CD4-positive, alpha-beta T cell treated with Interleukin-17A for 4 hours (primary cell): Measurements from ENCODE around the gene EXOC6B.
"Not testable (repeated sequence)": the region's sequence is repeated elsewhere in the genome, so short reads cannot be mapped to it uniquely, and the experiment has no call there.

Experiments
- DNase-seq: peaks from one replicate; pipeline ENCODE4 v3.0.0-alpha.2; 2020; ENCODE audit warnings: mixed read lengths

Gene EXOC6B

DNA sequence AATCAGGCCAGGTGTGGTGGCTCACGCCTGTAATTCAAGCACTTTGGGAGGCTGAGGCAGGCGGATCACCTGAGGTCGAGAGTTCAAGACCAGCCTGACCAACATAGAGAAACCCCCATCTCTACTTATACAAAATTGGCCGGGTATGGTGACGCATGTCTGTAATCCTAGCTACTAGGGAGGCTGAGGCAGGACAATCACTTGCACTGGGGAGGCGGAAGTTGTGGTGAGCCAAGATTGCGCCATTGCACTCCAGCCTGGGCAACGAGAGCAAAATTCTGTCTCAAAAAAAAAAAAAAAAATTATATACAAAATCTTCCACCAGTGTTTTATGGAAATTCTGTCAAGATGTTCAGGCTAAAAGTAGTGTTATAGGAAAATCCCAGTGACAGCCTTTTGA lies 290.2 kb downstream of the EXOC6B start:
- DNase-seq, result not testable (repeated sequence)

GRCh38 chr2:72533765-72534164 lies 292.1 kb downstream of the EXOC6B start:
- no peak for DNase-seq

GRCh38 chr2:72527424-72527823 lies 298.4 kb downstream of the EXOC6B start:
- DNase-seq, result no peak

GRCh38 chr2:72526623-72527022 lies 299.2 kb downstream of the EXOC6B start:
- no peak for DNase-seq

GRCh38 chr2:72524071-72524470 lies 301.8 kb downstream of the EXOC6B start:
- DNase-seq, result no peak

- DNase-seq, result no peak
Observed at GRCh38 chr2:72515696-72516095, 310.1 kb downstream of the EXOC6B start.

- no peak for DNase-seq
Observed at GRCh38 chr2:72513011-72513410, 312.8 kb downstream of the EXOC6B start.

GRCh38 chr2:72512376-72512775 lies 313.5 kb downstream of the EXOC6B start:
- no peak for DNase-seq

DNA sequence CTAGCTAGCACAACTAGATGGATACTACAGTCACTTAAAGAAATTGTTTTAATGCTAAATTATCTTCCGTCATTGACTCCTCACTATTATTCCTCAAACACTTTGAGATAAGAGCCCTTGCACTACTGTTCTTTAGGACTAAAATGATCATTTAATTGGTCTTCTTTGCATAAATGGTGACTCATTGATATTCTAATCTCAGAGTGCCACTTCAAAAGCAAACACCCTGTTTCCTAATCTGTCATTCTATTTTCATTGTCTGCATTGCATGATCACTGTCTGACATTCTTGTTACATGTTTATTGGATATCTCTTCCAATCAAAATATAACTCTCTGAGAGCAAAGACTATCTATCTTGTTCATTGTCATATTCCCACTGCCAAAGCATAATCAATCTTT lies 313.9 kb downstream of the EXOC6B start:
- DNase-seq, result no peak

DNA sequence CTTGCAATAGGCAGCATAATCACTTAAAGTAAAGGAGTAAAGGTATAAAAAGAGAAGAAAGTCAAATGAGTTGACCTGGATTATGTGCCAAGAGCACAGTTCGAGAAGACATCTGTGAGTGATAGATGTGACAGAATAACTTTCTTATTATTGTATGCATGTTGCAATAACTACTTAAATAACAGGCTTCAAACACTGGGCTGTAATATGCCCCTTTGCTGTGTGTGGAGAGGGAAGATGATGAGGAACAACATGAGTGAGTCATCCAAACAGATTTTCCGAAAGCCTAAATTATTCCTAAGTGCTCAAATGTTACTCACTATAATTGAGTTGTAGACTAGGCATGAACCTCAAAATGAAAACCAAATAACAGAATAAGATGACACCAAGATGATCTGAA lies 328.1 kb downstream of the EXOC6B start:
- DNase-seq, result no peak

DNA sequence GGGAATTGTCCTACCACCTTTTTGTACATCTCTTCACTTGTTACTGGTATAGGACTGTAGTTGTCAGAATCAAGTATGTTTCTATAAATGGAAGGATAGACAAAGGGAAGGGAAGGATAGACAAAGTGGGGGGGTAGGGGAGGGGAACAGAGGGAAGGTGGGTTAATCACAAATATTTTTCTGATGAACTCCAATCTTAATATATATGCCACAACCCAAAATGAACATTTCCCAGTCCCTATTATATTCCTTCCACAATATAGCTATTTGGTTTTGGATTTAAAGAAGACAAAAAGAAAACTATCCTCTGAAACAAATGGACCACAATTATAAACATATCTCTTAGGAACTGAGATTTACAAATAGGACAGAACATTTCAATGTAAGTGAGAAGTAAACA lies 329.4 kb downstream of the EXOC6B start:
- DNase-seq, result no peak

GRCh38 chr2:72494392-72494791 lies 331.4 kb downstream of the EXOC6B start:
- no peak for DNase-seq

- DNase-seq, result not testable (repeated sequence)
Observed at GRCh38 chr2:72484622-72485021, 341.2 kb downstream of the EXOC6B start.

- no peak for DNase-seq
Observed at GRCh38 chr2:72483346-72483745, 342.5 kb downstream of the EXOC6B start.

DNA sequence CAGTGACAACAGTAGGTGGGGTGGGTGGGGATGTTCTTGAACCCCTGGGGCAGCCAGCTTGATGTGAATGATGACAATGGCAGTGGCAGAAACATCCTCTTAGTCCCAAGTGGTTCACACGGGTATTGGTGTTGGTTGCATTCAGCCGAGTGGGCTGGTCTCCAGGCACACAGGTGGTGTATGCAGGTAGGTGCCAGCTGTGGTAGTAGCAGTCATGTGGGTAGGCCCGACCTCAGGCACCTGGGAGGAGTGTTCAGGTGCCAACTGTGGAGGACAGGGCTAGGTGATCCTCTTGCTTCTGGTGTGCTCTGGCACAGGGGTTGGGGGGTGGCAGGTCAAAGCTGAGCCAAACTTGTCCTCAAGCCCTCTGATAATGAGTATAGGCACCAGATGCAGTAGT lies 350.6 kb downstream of the EXOC6B start:
- DNase-seq, result no peak

DNA sequence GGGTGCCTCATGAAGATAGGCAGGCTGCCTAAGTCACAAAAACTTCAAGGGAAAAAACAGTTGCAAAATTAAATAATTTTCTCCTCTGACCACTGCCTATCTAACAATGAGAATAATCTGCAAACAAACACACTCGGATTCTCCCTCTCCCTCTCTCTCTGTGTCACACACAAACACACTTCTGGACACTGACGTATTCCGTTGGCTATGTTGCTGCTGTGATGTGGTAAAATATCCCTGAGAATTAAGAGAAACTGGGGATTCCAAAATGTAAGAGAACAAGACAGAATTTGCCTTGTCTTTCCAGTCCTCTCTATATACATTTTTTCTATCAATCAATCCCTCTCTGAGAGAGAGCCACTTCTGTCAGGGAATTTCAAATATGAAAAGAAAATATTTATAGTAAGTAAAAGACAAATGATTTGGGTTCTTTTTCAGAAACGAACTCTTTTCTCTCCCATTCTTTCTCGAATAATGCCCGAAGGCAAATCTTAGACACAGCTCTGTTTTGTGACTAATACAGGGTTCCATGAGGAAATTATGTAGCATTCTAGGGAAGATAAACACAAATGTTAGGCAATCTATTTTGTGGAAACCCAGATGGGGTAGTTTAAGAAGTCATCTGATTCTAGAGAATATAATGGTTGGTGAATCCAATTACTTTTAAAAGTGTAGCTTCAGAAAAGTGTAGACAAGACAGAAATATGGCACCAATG lies 367.9 kb downstream of the EXOC6B start:
- DNase-seq, result no peak

GRCh38 chr2:72454189-72454588 lies 371.6 kb downstream of the EXOC6B start:
- no peak for DNase-seq

DNA sequence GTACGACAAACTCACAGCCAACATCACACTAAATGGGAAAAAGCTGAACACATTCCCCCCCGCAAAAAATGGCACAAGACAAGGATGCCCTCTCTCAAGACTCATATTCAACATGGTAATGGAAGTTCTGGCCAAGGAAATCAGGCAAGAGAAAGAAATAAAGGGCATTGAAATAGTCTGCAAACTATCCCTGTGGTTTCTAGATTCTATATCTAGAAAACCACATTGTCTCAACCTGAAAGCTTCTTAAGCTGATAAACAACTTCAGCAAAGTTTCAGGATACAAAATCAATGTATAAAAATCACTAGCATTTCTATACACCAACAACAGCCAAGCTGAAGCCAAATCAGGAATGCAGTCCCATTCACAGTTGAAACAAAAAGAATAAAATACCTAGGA lies 383.6 kb downstream of the EXOC6B start:
- DNase-seq, result no peak

- no peak for DNase-seq
Observed at GRCh38 chr2:72439892-72440291, 385.9 kb downstream of the EXOC6B start.

GRCh38 chr2:72438364-72438763 lies 387.5 kb downstream of the EXOC6B start:
- DNase-seq, result no peak

DNA sequence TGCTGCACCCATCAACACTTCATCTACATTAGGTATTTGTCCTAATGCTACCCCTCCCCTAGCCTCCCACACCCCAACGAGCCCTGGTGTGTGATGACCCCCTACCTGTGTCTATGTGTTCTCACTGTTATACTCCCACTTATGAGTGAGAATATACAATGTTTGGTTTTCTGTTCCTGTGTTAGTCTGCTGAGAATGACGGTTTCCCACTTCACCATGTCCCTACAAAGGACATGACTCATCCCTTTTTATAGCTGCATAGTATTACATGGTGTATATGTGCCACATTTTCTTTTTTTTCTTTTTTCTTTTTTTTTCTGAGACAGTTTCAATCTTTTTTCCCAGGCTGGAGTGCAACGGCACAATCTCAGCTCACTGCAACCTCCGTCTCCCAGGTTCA lies 394.1 kb downstream of the EXOC6B start:
- no peak for DNase-seq

DNA sequence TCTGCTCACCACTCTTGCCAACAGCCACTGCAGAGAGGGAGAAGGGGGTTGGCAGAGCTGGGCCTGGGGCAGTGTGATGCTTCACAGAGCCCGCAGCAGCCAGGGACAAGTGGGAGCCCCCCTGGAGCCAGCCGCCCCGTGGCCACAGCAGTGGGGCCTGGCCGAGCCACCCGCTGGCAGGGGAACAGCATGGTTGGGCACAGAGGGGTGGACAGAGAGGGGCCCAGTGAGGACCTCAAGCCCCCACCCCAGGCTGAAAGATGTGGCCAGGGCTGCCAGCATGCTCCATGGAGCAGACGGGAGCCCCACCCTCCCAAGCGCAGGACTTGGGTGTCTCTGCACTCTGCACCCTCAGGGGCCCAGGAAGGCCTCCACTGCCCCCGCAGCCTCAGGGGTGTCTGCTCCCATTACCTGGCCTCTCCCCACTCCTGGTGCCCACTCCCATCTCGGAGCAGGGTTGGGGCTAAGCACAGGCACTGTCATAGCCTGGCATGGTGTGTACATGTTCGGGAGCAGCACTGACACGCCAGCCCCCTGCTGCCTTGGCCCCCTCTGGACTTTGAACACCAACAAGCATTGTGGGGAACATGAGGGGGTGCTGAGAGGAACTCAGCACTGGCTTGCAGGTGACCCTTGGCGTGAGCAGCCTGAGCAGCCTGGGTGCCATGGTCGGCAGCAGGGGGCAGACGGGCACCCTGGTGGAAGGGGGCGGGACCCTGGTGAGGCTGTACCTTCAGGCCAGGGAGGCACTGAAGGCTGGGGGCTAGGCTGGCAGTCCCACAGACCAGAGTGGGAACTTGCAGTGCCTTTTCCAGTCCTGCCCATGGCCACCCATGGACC lies 398.6 kb downstream of the EXOC6B start:
- no peak for DNase-seq

GRCh38 chr2:72425996-72426395 lies 399.8 kb downstream of the EXOC6B start:
- DNase-seq, result no peak

- no peak for DNase-seq
Observed at GRCh38 chr2:72423756-72424155, 402.1 kb downstream of the EXOC6B start.
